IMR-90 (cell line): ENCODE measurements around the gene SCLY. TPM values are rescaled to one million over a fixed set of nuclear protein-coding genes. Genes with fewer than 3 reads are reported as not detected.

Experiments
- ATAC-seq: fragments of 200-7000 bp; cut with Tn5 transposase; 2 replicates; pipeline ENCODE4 v1.9.1; 2020; ENCODE audit warnings: low read depth, mild to moderate bottlenecking, moderate library complexity
- BruUV-seq: library from RNA; stranded (reverse); fragments of 400-500 nt; replicated peaks from 2 replicates; lab custom pipeline; 2021; lab: Mats Ljungman, UMichigan
- CTCF ChIA-PET: fragments of 300-600 bp; formaldehyde crosslinking; extraction: SDS; loops from one replicate; lab custom pipeline; 2021; ENCODE audit warnings: antibody characterized with exemption; lab: Yijun Ruan, JAX
- POLR2A ChIA-PET: fragments of 300-600 bp; sonication (Branson Sonifier 250); formaldehyde crosslinking; loops from one replicate; lab custom pipeline; 2022; ENCODE audit warnings: antibody characterized with exemption; ENCODE audit not compliant: unreplicated experiment; lab: Charles Lee
- DNase-seq: peaks from one replicate; pipeline ENCODE4 v3.0.0; 2013
- H2AFZ ChIP-seq: replicated peaks from 2 replicates; pipeline ENCODE3; 2013; ENCODE audit warnings: low read length, mild to moderate bottlenecking; ENCODE audit not compliant: poor library complexity
- H2AK5ac ChIP-seq: 2 replicates; pipeline ENCODE4 v1.6.1; 2013; ENCODE audit warnings: low read depth, low read length, inconsistent platforms
- H2AK9ac ChIP-seq: replicated peaks from 2 replicates; pipeline ENCODE3; 2013; ENCODE audit warnings: mild to moderate bottlenecking, low read depth, low read length, moderate library complexity; ENCODE audit not compliant: poor library complexity
- H2BK120ac ChIP-seq: 2 replicates; pipeline ENCODE4 v1.6.1; 2013; ENCODE audit warnings: low read depth, low read length, inconsistent platforms
- H2BK15ac ChIP-seq: 3 replicates; pipeline ENCODE4 v1.6.1; 2013; ENCODE audit warnings: low read depth, low read length, inconsistent platforms
- H2BK20ac ChIP-seq: 2 replicates; pipeline ENCODE4 v1.6.1; 2013; ENCODE audit warnings: low read depth, mild to moderate bottlenecking, inconsistent platforms, low read length, moderate library complexity
- H2BK5ac ChIP-seq: 2 replicates; pipeline ENCODE4 v1.6.1; 2013; ENCODE audit warnings: mild to moderate bottlenecking, low read depth, low read length, inconsistent platforms; ENCODE audit not compliant: poor library complexity, severe bottlenecking
- H3K14ac ChIP-seq: replicated peaks from 2 replicates; pipeline ENCODE4 v1.6.1; 2013; ENCODE audit warnings: low read depth, low read length, inconsistent platforms
- H3K18ac ChIP-seq: 2 replicates; pipeline ENCODE4 v1.6.1; 2013; ENCODE audit warnings: low read depth, low read length, control low read depth
- H3K23ac ChIP-seq: 2 replicates; pipeline ENCODE4 v1.6.1; 2013; ENCODE audit warnings: low read depth, low read length, inconsistent platforms
- H3K27ac ChIP-seq: 2 replicates; pipeline ENCODE4 v1.5.1; 2013; ENCODE audit warnings: mild to moderate bottlenecking, control low read depth, low read length; ENCODE audit not compliant: insufficient read depth
- H3K27me3 ChIP-seq: 2 replicates; pipeline ENCODE4 v1.6.1; 2013; ENCODE audit warnings: low read length; ENCODE audit not compliant: control insufficient read depth, insufficient read depth
- H3K36me3 ChIP-seq: 2 replicates; pipeline ENCODE4 v1.6.1; 2013; ENCODE audit warnings: low read length, mixed read lengths; ENCODE audit not compliant: control insufficient read depth, insufficient read depth
- H3K4ac ChIP-seq: 2 replicates; pipeline ENCODE4 v1.6.1; 2013; ENCODE audit warnings: low read depth, low read length, inconsistent platforms
- H3K4me1 ChIP-seq: 2 replicates; pipeline ENCODE4 v1.6.1; 2013; ENCODE audit warnings: low read length, mixed read lengths; ENCODE audit not compliant: control insufficient read depth, insufficient read depth
- H3K4me2 ChIP-seq: 2 replicates; pipeline ENCODE4 v1.6.1; 2013; ENCODE audit warnings: low read depth, mild to moderate bottlenecking, control low read depth, low read length, moderate library complexity
- H3K4me3 ChIP-seq: 2 replicates; pipeline ENCODE4 v1.5.1; 2013; ENCODE audit warnings: low read depth, mild to moderate bottlenecking, control low read depth, low read length, moderate library complexity; ENCODE audit not compliant: insufficient read depth
- H3K56ac ChIP-seq: 2 replicates; pipeline ENCODE4 v1.6.1; 2013; ENCODE audit warnings: low read length, inconsistent platforms; ENCODE audit not compliant: insufficient read depth; ENCODE audit errors: extremely low read depth
- H3K79me1 ChIP-seq, 2 experiments: 2 replicates each; pipeline ENCODE4 v1.6.1; 2013; ENCODE audit warnings: low read length in 2 of 2, inconsistent platforms in 1 of 2, low read depth in 1 of 2
- H3K9ac ChIP-seq: 2 replicates; pipeline ENCODE4 v1.6.1; 2013; ENCODE audit warnings: low read depth, low read length, control low read depth
- H3K9me1 ChIP-seq: 2 replicates; pipeline ENCODE4 v1.6.1; 2013; ENCODE audit warnings: low read length, inconsistent platforms; ENCODE audit not compliant: insufficient read depth
- H3K9me3 ChIP-seq: 2 replicates; pipeline ENCODE4 v1.6.1; 2013; ENCODE audit warnings: low read length; ENCODE audit not compliant: control insufficient read depth, insufficient read depth
- H4K20me1 ChIP-seq: 2 replicates; pipeline ENCODE4 v1.6.1; 2013; ENCODE audit warnings: low read length, inconsistent platforms; ENCODE audit not compliant: insufficient read depth
- H4K5ac ChIP-seq: 2 replicates; pipeline ENCODE4 v1.6.1; 2013; ENCODE audit warnings: mild to moderate bottlenecking, low read depth, low read length, control low read depth
- H4K8ac ChIP-seq, 2 experiments: 2 replicates each; pipeline ENCODE4 v1.6.1; 2013; ENCODE audit warnings: low read depth in 2 of 2, low read length in 2 of 2, control low read depth in 1 of 2, inconsistent platforms in 1 of 2
- H4K91ac ChIP-seq: 2 replicates; pipeline ENCODE4 v1.6.1; 2013; ENCODE audit warnings: low read depth, low read length, inconsistent platforms; ENCODE audit not compliant: insufficient read depth
- MAFK ChIP-seq: IDR thresholded peaks from 2 replicates; pipeline ENCODE4 v1.6.1; 2012; ENCODE audit warnings: low read depth, low read length, improper control_type of control experiment
- WGBS, 2 experiments: methylation state at CpG; one replicate each; pipeline versions ENCODE4 v1.1.5 to v1.1.7; 2013; ENCODE audit warnings: missing lambda C conversion rate in 2 of 2; ENCODE audit not compliant: insufficient read length in 1 of 2; ENCODE audit errors: extremely low coverage in 2 of 2; 5-methylcytosine and 5-hydroxymethylcytosine counted together
- dilution Hi-C: fragments of 300-500 bp; cut with HindIII; formaldehyde crosslinking; loops from one replicate; pipeline ENCODE4 v1.14.3; 2018; ENCODE audit warnings: low sequenced_read_pairs; ENCODE audit not compliant: unreplicated experiment
- in situ Hi-C: fragments of 300-500 bp; cut with MboI; formaldehyde crosslinking; loops from 3 replicates; pipeline ENCODE4 v1.14.3; 2019; ENCODE audit warnings: low sequenced_read_pairs, inconsistent platforms, mixed read lengths
- intact Hi-C: fragments of 100-400 bp; cut with micrococcal nuclease; formaldehyde crosslinking; loops from 2 replicates; pipeline ENCODE4 v1.10.0; 2022
- polyA plus RNA-seq, 3 experiments: library from polyadenylated mRNA; depleted of rRNA; stranded (reverse); fragments of >200 nt; gene quantifications; 2 replicates each; pipeline ENCODE4 v1.2.3, GENCODE V29; 2012; ENCODE audit warnings: low replicate concordance in 1 of 3
- total RNA-seq: library from RNA; depleted of rRNA; stranded (reverse); fragments of >200 nt; gene quantifications from 2 replicates; pipeline ENCODE4 v1.2.3, GENCODE V29; 2012
- TF ChIP-seq, protein P1 (sequence below): fragments of 150-350 bp; IDR thresholded peaks from 2 replicates; pipeline ENCODE4 v1.6.1; 2016; ENCODE audit warnings: low read depth, mild to moderate bottlenecking, low read length, moderate library complexity, borderline replicate concordance

Gene SCLY
- total and polyA plus RNA-seq, 2 of the 4 experiments (the other 2 are of a cell fraction): 8.6 to 10.5 TPM

DNA sequence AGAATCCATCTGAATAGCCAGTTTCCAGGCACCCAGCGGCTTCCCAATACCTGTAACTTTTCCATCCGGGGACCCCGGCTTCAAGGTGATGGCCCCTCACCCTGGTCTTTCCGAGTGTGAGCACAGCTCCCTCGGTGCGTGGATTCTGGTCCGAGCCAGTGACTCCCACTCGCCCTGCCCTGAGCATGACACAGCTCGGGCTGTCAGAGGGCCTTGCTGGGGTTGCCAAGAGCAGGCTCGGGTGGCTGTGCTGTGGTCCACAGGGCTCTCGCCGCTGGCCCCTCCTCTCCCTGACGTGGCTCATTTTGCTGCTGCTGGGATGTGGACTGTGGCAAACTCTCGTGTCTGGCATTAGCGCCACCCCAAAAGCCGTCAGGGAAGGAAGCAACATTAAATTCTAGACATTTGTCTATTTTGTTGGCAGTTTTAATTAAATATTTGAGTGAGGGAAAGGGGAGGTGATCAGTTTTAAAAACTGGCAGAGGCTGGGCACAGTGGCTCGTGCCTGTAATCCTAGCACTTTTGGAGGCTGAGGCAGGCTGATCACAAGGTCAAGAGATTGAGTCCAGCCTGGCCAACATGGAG is 33.7 kb downstream of the SCLY start:
- intact Hi-C loops: no loop called here
- no peak overlapping the region for H4K91ac ChIP-seq
- POLR2A ChIA-PET: no interaction called here
- no peak overlapping the region for H3K4me2 ChIP-seq
- H2AK5ac ChIP-seq: no peak overlapping the region
- DNase-seq (no peak), ATAC-seq (no peak)
- no peaks in the 10 kb centered on the region for H3K4me1 ChIP-seq
- H2BK5ac ChIP-seq: no peak overlapping the region
- H3K36me3 ChIP-seq: peaks cover 4% of the 10 kb centered on the region; the same call in 1 of the 2 replicates
- no peaks in the 10 kb centered on the region for H4K20me1 ChIP-seq
- H3K56ac ChIP-seq: no peak overlapping the region; the same call in 1 of the 2 replicates
- H3K27ac ChIP-seq: no peak overlapping the region
- CTCF ChIA-PET: interaction anchor here (0.7 kb wide), 1 partner anchor 71 kb away, joined by 3 read pairs; no protein-coding TSS in a partner anchor
- H3K18ac ChIP-seq: no peak overlapping the region
- H2BK20ac ChIP-seq: no peak overlapping the region
- no peak overlapping the region for H4K8ac ChIP-seq
- H3K4me3 ChIP-seq: no peak overlapping the region
- no peaks in the 10 kb centered on the region for H3K9me3 ChIP-seq
- H3K23ac ChIP-seq: no peak overlapping the region
- no peak overlapping the region for H2BK120ac ChIP-seq
- H3K79me1 ChIP-seq: no peaks in the 10 kb centered on the region
- no peak overlapping the region for H2BK15ac ChIP-seq
- no peaks in the 10 kb centered on the region for H3K9me1 ChIP-seq
- H3K4ac ChIP-seq: no peak overlapping the region
- no peak overlapping the region for H3K14ac ChIP-seq
- dilution Hi-C loops: no loop called here
- H2AFZ ChIP-seq: no peak overlapping the region
- H2AK9ac ChIP-seq: no peak overlapping the region
- WGBS, 2 experiments: 94% methylated on average over 9 of the region's 17 CpGs; no CpG with 5 or more reads in 1 of the 2 experiments
- no peaks in the 10 kb centered on the region for H3K27me3 ChIP-seq
- no peak for TF ChIP-seq MAFK
- TF ChIP-seq, protein P1, sequence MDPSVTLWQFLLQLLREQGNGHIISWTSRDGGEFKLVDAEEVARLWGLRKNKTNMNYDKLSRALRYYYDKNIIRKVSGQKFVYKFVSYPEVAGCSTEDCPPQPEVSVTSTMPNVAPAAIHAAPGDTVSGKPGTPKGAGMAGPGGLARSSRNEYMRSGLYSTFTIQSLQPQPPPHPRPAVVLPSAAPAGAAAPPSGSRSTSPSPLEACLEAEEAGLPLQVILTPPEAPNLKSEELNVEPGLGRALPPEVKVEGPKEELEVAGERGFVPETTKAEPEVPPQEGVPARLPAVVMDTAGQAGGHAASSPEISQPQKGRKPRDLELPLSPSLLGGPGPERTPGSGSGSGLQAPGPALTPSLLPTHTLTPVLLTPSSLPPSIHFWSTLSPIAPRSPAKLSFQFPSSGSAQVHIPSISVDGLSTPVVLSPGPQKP: no peak
- no peak overlapping the region for H4K5ac ChIP-seq
- H3K9ac ChIP-seq: no peak overlapping the region
- no TSS peak for BruUV-seq
- in situ Hi-C loops: no loop called here
